Bronchial epithelial cell (primary cell): ENCODE results near the gene CUTA. TPM values are rescaled to one million over a fixed set of nuclear protein-coding genes. Genes with fewer than 3 reads are reported as not detected.

Source experiments
- DNase-seq: peaks from one replicate; pipeline ENCODE4 v3.0.0-alpha.2; 2010; ENCODE audit warnings: low read depth
- FAIRE-seq: peaks from 2 replicates; lab custom pipeline; 2011; peaks lifted over from hg19 to GRCh38; lab: Jason Lieb, UNC
- H3K27me3 ChIP-seq: 2 replicates; pipeline ENCODE4 v1.5.1; 2011; ENCODE audit warnings: low read length; ENCODE audit not compliant: control insufficient read depth, insufficient read depth
- H3K36me3 ChIP-seq: 2 replicates; pipeline ENCODE4 v1.5.1; 2011; ENCODE audit warnings: low read length; ENCODE audit not compliant: control insufficient read depth, insufficient read depth
- H3K4me3 ChIP-seq: 2 replicates; pipeline ENCODE4 v1.5.1; 2011; ENCODE audit warnings: mild to moderate bottlenecking, low read depth, low read length, control low read depth
- CTCF ChIP-seq: IDR thresholded peaks from 2 replicates; pipeline ENCODE4 v1.5.1; 2011; ENCODE audit warnings: mild to moderate bottlenecking, moderate library complexity, low read length, control low read depth, inconsistent platforms; ENCODE audit not compliant: insufficient read depth, severe bottlenecking
- total RNA-seq: library from RNA; depleted of rRNA; stranded (reverse); fragments of >200 nt; gene quantifications from 2 replicates; pipeline ENCODE4 v1.2.1, GENCODE V29; 2014

The CUTA gene
- total RNA-seq, 1 donor from 2014 or later, result 37.1 TPM

GRCh38 chr6:33443025-33443424 is 25.1 kb upstream of the CUTA start:
- Histone ChIP-seq H3K36me3 (peaks cover 12% of the 10 kb centered on the region), H3K4me3 (no peak overlapping the region), H3K27me3 (no peaks in the 10 kb centered on the region)
- no peak for DNase-seq
- TF ChIP-seq CTCF, result no peak
- no peak for FAIRE-seq

- FAIRE-seq (no peak), DNase-seq (no peak)
- no peak overlapping the region for H3K4me3 ChIP-seq
- H3K36me3 ChIP-seq, result peaks cover 14% of the 10 kb centered on the region
- TF ChIP-seq CTCF, result no peak
- no peaks in the 10 kb centered on the region for H3K27me3 ChIP-seq
Measured at GRCh38 chr6:33442283-33442682, 24.4 kb upstream of the CUTA start.

- Histone ChIP-seq H3K4me3 (no peak overlapping the region), H3K27me3 (no peaks in the 10 kb centered on the region), H3K36me3 (peaks cover 14% of the 10 kb centered on the region)
- no peak for FAIRE-seq
- no peak for DNase-seq
- no peak for TF ChIP-seq CTCF
Measured at GRCh38 chr6:33441457-33441856, 23.6 kb upstream of the CUTA start.

GRCh38 chr6:33440649-33441309 is 22.9 kb upstream of the CUTA start:
- no peaks in the 10 kb centered on the region for H3K27me3 ChIP-seq
- H3K36me3 ChIP-seq, result peaks cover 15% of the 10 kb centered on the region
- no peak for FAIRE-seq
- TF ChIP-seq CTCF, result no peak
- DNase-seq, result no peak
- no peak overlapping the region for H3K4me3 ChIP-seq

- Histone ChIP-seq H3K36me3 (peaks cover 17% of the 10 kb centered on the region), H3K4me3 (no peak overlapping the region), H3K27me3 (no peaks in the 10 kb centered on the region)
- no peak for DNase-seq
- TF ChIP-seq CTCF, result no peak
- FAIRE-seq, result no peak
Measured at GRCh38 chr6:33439956-33440648, 22.2 kb upstream of the CUTA start.
